ENCODE data around the gene EIF2B1.

DNA sequence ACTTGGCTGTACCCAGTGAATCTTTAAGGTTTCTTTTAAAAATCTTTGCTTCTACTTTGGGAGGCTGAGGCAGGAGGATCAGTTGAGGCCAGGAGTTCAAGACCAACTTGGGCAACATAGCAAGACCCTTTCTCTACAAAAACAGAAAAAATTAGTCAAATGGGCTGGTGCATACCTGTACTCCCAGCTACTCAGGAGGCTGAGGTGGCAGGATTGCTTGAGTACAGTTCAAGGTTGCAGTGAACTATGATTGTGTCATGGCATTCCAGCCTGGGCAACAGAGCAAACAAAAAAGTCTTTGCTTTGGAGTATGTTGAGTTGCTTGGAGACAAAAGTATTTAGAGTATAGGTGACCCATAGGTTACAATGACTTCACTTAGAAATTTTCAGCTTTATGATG is 37.8 kb downstream of the EIF2B1 start:
- TF ChIP-seq, protein P1, sequence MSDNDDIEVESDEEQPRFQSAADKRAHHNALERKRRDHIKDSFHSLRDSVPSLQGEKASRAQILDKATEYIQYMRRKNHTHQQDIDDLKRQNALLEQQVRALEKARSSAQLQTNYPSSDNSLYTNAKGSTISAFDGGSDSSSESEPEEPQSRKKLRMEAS (CRISPR knock-in tag; IDR thresholded peaks at IDR 0.05) = no peak
- no peak for TF ChIP-seq SAP30 (IDR thresholded peaks at IDR 0.05; ENCODE audit: borderline replicate concordance, insufficient read depth, low read depth, low read length, poor library complexity, severe bottlenecking)
- TF ChIP-seq MAFF (IDR thresholded peaks at IDR 0.05; ENCODE audit: low read length) = no peak
- TF ChIP-seq, protein P2, sequence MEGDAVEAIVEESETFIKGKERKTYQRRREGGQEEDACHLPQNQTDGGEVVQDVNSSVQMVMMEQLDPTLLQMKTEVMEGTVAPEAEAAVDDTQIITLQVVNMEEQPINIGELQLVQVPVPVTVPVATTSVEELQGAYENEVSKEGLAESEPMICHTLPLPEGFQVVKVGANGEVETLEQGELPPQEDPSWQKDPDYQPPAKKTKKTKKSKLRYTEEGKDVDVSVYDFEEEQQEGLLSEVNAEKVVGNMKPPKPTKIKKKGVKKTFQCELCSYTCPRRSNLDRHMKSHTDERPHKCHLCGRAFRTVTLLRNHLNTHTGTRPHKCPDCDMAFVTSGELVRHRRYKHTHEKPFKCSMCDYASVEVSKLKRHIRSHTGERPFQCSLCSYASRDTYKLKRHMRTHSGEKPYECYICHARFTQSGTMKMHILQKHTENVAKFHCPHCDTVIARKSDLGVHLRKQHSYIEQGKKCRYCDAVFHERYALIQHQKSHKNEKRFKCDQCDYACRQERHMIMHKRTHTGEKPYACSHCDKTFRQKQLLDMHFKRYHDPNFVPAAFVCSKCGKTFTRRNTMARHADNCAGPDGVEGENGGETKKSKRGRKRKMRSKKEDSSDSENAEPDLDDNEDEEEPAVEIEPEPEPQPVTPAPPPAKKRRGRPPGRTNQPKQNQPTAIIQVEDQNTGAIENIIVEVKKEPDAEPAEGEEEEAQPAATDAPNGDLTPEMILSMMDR (IDR thresholded peaks at IDR 0.05 in 2 of 3, conservative IDR thresholded peaks at IDR 0.05 in 1 of 3; ENCODE audit: insufficient read depth in 2 of 3, low read depth in 1 of 3, low read length in 3 of 3) = no peak
- TF ChIP-seq ELF1 (tag; IDR thresholded peaks at IDR 0.05) = no peak
- TF ChIP-seq, protein P3, sequence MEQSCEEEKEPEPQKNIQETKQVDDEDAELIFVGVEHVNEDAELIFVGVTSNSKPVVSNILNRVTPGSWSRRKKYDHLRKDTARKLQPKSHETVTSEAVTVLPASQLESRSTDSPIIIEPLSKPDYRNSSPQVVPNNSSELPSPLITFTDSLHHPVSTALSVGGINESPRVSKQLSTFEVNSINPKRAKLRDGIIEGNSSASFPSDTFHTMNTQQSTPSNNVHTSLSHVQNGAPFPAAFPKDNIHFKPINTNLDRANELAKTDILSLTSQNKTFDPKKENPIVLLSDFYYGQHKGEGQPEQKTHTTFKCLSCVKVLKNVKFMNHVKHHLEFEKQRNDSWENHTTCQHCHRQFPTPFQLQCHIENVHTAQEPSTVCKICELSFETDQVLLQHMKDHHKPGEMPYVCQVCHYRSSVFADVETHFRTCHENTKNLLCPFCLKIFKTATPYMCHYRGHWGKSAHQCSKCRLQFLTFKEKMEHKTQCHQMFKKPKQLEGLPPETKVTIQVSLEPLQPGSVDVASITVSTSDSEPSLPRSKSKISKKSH (CRISPR knock-in tag; IDR thresholded peaks at IDR 0.05) = no peak
- TF ChIP-seq NFRKB (IDR thresholded peaks at IDR 0.05; ENCODE audit: low read depth) = no peak
